ENCODE measurements around the gene SNX13.
"Not testable (repeated sequence)": the region's sequence is repeated elsewhere in the genome, so short reads cannot be mapped to it uniquely, and the experiment has no call there.

The SNX13 gene

GRCh38 chr7:17846935-17847334, 93.4 kb downstream of the SNX13 start:
- FAIRE-seq: no peak

GRCh38 chr7:17845197-17845547, 95.1 kb downstream of the SNX13 start:
- FAIRE-seq: no peak

GRCh38 chr7:17844514-17845196, 95.6 kb downstream of the SNX13 start:
- FAIRE-seq: no peak

- FAIRE-seq: no peak
Observed at GRCh38 chr7:17844022-17844421, 96.3 kb downstream of the SNX13 start.

- FAIRE-seq: peak; percentile 65
Observed at GRCh38 chr7:17843041-17843440, 97.3 kb downstream of the SNX13 start.

GRCh38 chr7:17832820-17833355, 107.4 kb downstream of the SNX13 start:
- FAIRE-seq: no peak

GRCh38 chr7:17832242-17832641, 108.1 kb downstream of the SNX13 start:
- no peak for FAIRE-seq

- FAIRE-seq: peak; percentile 86
Observed at GRCh38 chr7:17830206-17830605, 110.1 kb downstream of the SNX13 start.

- peak; percentile 33 for FAIRE-seq
Observed at GRCh38 chr7:17829001-17829400, 111.3 kb downstream of the SNX13 start.

- no peak for FAIRE-seq
Observed at GRCh38 chr7:17822547-17823173, 117.6 kb downstream of the SNX13 start.

- peak; percentile 30 for FAIRE-seq
Observed at GRCh38 chr7:17816903-17817302, 123.4 kb downstream of the SNX13 start.

GRCh38 chr7:17815318-17815717, 125.0 kb downstream of the SNX13 start:
- no peak for FAIRE-seq

- FAIRE-seq: no peak
Observed at GRCh38 chr7:17814058-17814457, 126.2 kb downstream of the SNX13 start.

GRCh38 chr7:17809215-17809614, 131.1 kb downstream of the SNX13 start:
- FAIRE-seq: not testable (repeated sequence)

- no peak for FAIRE-seq
Observed at GRCh38 chr7:17807242-17807641, 133.1 kb downstream of the SNX13 start.

- FAIRE-seq: no peak
Observed at GRCh38 chr7:17806631-17807030, 133.7 kb downstream of the SNX13 start.

GRCh38 chr7:17802056-17802455, 138.2 kb downstream of the SNX13 start:
- FAIRE-seq: no peak

GRCh38 chr7:17792075-17792936, 148.0 kb downstream of the SNX13 start:
- FAIRE-seq: no peak

GRCh38 chr7:17787257-17787656, 153.0 kb downstream of the SNX13 start:
- FAIRE-seq: peak; percentile 72

- no peak for FAIRE-seq
Observed at GRCh38 chr7:17786314-17786852, 153.9 kb downstream of the SNX13 start.

GRCh38 chr7:17782216-17782549, 158.1 kb downstream of the SNX13 start:
- no peak for FAIRE-seq

GRCh38 chr7:17781491-17782215, 158.6 kb downstream of the SNX13 start:
- no peak for FAIRE-seq

- no peak for FAIRE-seq
Observed at GRCh38 chr7:17779381-17779780, 160.9 kb downstream of the SNX13 start.

All from islet of Langerhans (tissue), 1 donor.